ENCODE data around the gene TYSND1.

GRCh38 chr10:70118196-70118595 lies 28.3 kb downstream of the TYSND1 start:
- TF ChIP-seq HOMEZ (CRISPR knock-in tag; IDR thresholded peaks at IDR 0.05; ENCODE audit: low read depth), result no peak
- TF ChIP-seq ZNF24 (IDR thresholded peaks at IDR 0.05), result no peak
- TF ChIP-seq ZNF839 (CRISPR knock-in tag; IDR thresholded peaks at IDR 0.05; ENCODE audit: borderline replicate concordance), result no peak
- TF ChIP-seq GABPA (IDR thresholded peaks at IDR 0.05; ENCODE audit: low read depth, low read length), result no peak
- TF ChIP-seq GABPA (CRISPR knock-in tag; IDR thresholded peaks at IDR 0.05; ENCODE audit: low read depth), result no peak
- no peak for TF ChIP-seq KLF15 (CRISPR knock-in tag; IDR thresholded peaks at IDR 0.05; ENCODE audit: borderline replicate concordance)
- TF ChIP-seq POLR2A (IDR thresholded peaks at IDR 0.05; ENCODE audit: insufficient read depth in 1 of 2, low read depth in 2 of 2, low read length in 2 of 2), result no peak
- TF ChIP-seq ZNF382 (CRISPR knock-in tag; IDR thresholded peaks at IDR 0.05; ENCODE audit: borderline replicate concordance), result no peak
- no peak for TF ChIP-seq ZNF816 (CRISPR knock-in tag; IDR thresholded peaks at IDR 0.05; ENCODE audit: borderline replicate concordance)
- no peak for TF ChIP-seq ZMYM4 (CRISPR knock-in tag; IDR thresholded peaks at IDR 0.05)
- no peak for TF ChIP-seq CTCF (CRISPR knock-in tag; IDR thresholded peaks at IDR 0.05)

Measured in HepG2 (cell line).